Heart left ventricle (tissue), 13 donors: ENCODE data around the gene BARHL1.

ENCODE experiments used
- POLR2A ChIP-seq, 2 donors: fragments of 450-650 bp; IDR thresholded peaks; one replicate each; pipeline ENCODE4 v1.6.1; 2017; ENCODE audit warnings: antibody characterized with exemption in 2 of 2, mild to moderate bottlenecking in 2 of 2, moderate library complexity in 2 of 2
- TF ChIP-seq, protein P1 (sequence below), 12 donors: fragments of 200-600 bp; sonication (generic) in 4 of 12; IDR thresholded peaks; one replicate each; pipeline versions ENCODE4 v1.5.0 to v1.8.0; 2018 to 2022; ENCODE audit warnings: antibody characterized with exemption in 12 of 12, mild to moderate bottlenecking in 5 of 12
- donor health status: ischemic (EF 13 %, LVEDD 7.1; RV severe dilation, severe dysfunction).
- donor health status: DM: no; HTN: yes; CAD: no.
- donor health status: DM: no; HTN: no; CAD: no.
- donor health status: ischemic (EF 25% LVEDD 6.9; RV normal size, moderate dysfunction).
- donor health status: ischemic (EF 25% LVEDD 5.7; RV mildly dilated, moderate dysfunction).
- donor health status: ischemic (EF 35%, LVEDD 5.7; RV mildly dilated, moderate dysfunction).
- donor health status: nonischemic (EF 11% LVEDD 7.7; RV severe dilation, severe dysfunction).
- donor health status: DM: yes; HTN: yes; CAD: no.
- donor health status: PGD.
- donor health status: ischemic (EF 29% LVEDD 5.4; RV normal size, mild dysfunction).
- donor health status: nonischemic (EF 23%, LVEDD 6.1; RV moderate dilation, normal function).

GRCh38 chr9:132637351-132637750 is 54.9 kb downstream of the BARHL1 start:
- TF ChIP-seq, protein P1, sequence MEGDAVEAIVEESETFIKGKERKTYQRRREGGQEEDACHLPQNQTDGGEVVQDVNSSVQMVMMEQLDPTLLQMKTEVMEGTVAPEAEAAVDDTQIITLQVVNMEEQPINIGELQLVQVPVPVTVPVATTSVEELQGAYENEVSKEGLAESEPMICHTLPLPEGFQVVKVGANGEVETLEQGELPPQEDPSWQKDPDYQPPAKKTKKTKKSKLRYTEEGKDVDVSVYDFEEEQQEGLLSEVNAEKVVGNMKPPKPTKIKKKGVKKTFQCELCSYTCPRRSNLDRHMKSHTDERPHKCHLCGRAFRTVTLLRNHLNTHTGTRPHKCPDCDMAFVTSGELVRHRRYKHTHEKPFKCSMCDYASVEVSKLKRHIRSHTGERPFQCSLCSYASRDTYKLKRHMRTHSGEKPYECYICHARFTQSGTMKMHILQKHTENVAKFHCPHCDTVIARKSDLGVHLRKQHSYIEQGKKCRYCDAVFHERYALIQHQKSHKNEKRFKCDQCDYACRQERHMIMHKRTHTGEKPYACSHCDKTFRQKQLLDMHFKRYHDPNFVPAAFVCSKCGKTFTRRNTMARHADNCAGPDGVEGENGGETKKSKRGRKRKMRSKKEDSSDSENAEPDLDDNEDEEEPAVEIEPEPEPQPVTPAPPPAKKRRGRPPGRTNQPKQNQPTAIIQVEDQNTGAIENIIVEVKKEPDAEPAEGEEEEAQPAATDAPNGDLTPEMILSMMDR (IDR thresholded peaks at IDR 0.05), result no peak
- TF ChIP-seq POLR2A (IDR thresholded peaks at IDR 0.05), result no peak
